Measurements from ENCODE around the gene GRAMD1A. TPM values are rescaled to one million over a fixed set of nuclear protein-coding genes. Genes with fewer than 3 reads are reported as not detected.

Gene GRAMD1A
- total and polyA plus RNA-seq, 9 of the 15 experiments (the other 6 are each of a cell fraction or from before 2014, with no cell fraction given) = 1.4 to 63.8 (median 38.5) TPM

- TF ChIP-seq RNF219 (CRISPR knock-in tag; IDR thresholded peaks at IDR 0.05) (no peak), CC2D1A (IDR thresholded peaks at IDR 0.05) (no peak), ZNF436 (CRISPR knock-in tag; IDR thresholded peaks at IDR 0.05) (no peak), SRSF1 (IDR thresholded peaks at IDR 0.05; ENCODE audit: low read depth, low read length) (no peak), CXXC5 (CRISPR knock-in tag; IDR thresholded peaks at IDR 0.05) (peak; percentile 36; the same call in 1 of the 2 replicates), NONO (IDR thresholded peaks at IDR 0.05; ENCODE audit: low read depth in 2 of 2, low read length in 1 of 2) (0 out of 4 replicates have a peak, but pooled peaks of 1 of the 2 experiments have one; percentile 43), SMAD1 (IDR thresholded peaks at IDR 0.05; ENCODE audit: low read depth, low read length, partially characterized antibody) (no peak), NELFE (IDR thresholded peaks at IDR 0.05; ENCODE audit: insufficient read depth, insufficient read length) (no peak), MXI1 (IDR thresholded peaks at IDR 0.05; ENCODE audit: low read depth, low read length) (no peak), KDM5B (IDR thresholded peaks at IDR 0.05; ENCODE audit: insufficient replicate concordance, low read depth, low read length) (no peak), POLR2G (IDR thresholded peaks at IDR 0.05; ENCODE audit: low read depth, low read length) (peak; percentile 65), ZNF766 (CRISPR knock-in tag; conservative IDR thresholded peaks at IDR 0.05) (0 out of 2 replicates have a peak, but pooled peaks have one; percentile 24), ZNF280B (CRISPR knock-in tag; IDR thresholded peaks at IDR 0.05) (no peak)
- TF ChIP-seq, protein P1, sequence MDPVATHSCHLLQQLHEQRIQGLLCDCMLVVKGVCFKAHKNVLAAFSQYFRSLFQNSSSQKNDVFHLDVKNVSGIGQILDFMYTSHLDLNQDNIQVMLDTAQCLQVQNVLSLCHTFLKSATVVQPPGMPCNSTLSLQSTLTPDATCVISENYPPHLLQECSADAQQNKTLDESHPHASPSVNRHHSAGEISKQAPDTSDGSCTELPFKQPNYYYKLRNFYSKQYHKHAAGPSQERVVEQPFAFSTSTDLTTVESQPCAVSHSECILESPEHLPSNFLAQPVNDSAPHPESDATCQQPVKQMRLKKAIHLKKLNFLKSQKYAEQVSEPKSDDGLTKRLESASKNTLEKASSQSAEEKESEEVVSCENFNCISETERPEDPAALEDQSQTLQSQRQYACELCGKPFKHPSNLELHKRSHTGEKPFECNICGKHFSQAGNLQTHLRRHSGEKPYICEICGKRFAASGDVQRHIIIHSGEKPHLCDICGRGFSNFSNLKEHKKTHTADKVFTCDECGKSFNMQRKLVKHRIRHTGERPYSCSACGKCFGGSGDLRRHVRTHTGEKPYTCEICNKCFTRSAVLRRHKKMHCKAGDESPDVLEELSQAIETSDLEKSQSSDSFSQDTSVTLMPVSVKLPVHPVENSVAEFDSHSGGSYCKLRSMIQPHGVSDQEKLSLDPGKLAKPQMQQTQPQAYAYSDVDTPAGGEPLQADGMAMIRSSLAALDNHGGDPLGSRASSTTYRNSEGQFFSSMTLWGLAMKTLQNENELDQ (CRISPR knock-in tag; IDR thresholded peaks at IDR 0.05; ENCODE audit: borderline replicate concordance) = no peak
- TF ChIP-seq, protein P2, sequence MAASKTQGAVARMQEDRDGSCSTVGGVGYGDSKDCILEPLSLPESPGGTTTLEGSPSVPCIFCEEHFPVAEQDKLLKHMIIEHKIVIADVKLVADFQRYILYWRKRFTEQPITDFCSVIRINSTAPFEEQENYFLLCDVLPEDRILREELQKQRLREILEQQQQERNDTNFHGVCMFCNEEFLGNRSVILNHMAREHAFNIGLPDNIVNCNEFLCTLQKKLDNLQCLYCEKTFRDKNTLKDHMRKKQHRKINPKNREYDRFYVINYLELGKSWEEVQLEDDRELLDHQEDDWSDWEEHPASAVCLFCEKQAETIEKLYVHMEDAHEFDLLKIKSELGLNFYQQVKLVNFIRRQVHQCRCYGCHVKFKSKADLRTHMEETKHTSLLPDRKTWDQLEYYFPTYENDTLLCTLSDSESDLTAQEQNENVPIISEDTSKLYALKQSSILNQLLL (CRISPR knock-in tag; IDR thresholded peaks at IDR 0.05; ENCODE audit: borderline replicate concordance) = no peak
- TF ChIP-seq, protein P3, sequence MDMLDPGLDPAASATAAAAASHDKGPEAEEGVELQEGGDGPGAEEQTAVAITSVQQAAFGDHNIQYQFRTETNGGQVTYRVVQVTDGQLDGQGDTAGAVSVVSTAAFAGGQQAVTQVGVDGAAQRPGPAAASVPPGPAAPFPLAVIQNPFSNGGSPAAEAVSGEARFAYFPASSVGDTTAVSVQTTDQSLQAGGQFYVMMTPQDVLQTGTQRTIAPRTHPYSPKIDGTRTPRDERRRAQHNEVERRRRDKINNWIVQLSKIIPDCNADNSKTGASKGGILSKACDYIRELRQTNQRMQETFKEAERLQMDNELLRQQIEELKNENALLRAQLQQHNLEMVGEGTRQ (CRISPR knock-in tag; IDR thresholded peaks at IDR 0.05) = no peak
- TF ChIP-seq, protein P4, sequence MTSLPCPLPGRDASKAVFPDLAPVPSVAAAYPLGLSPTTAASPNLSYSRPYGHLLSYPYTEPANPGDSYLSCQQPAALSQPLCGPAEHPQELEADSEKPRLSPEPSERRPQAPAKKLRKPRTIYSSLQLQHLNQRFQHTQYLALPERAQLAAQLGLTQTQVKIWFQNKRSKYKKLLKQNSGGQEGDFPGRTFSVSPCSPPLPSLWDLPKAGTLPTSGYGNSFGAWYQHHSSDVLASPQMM (CRISPR knock-in tag; IDR thresholded peaks at IDR 0.05) = no peak
Observed at GRCh38 chr19:35000338-35000646, 169 bp downstream of the GRAMD1A start (continued).
